K562 (cell line): ENCODE data around the gene EPS8L1. TPM values are rescaled to one million over a fixed set of nuclear protein-coding genes. Genes with fewer than 3 reads are reported as not detected.

ENCODE experiments used
- ADNP ChIP-seq: fragments of 200-800 bp; sonication (Bioruptor generic); IDR thresholded peaks from 2 replicates; pipeline ENCODE4 v1.6.1; 2016; ENCODE audit warnings: missing genetic modification characterization, missing compliant biosample characterization
- ARNT ChIP-seq, 2 experiments: fragments of 450-650 bp; IDR thresholded peaks; 2 replicates each; pipeline ENCODE4 v1.6.1; 2016; ENCODE audit warnings: mild to moderate bottlenecking in 1 of 2
- EHMT2 ChIP-seq: fragments of 450-650 bp; IDR thresholded peaks from 2 replicates; pipeline ENCODE4 v1.6.1; 2018; ENCODE audit warnings: antibody characterized with exemption
- HDAC1 ChIP-seq, 2 experiments: fragments of 450-650 bp; IDR thresholded peaks; 2 replicates each; pipeline ENCODE4 v1.6.1; 2016 to 2017; ENCODE audit warnings: inconsistent platforms in 1 of 2, mild to moderate bottlenecking in 1 of 2, moderate library complexity in 1 of 2
- HNRNPH1 ChIP-seq: fragments of 200-400 bp; formaldehyde crosslinking; optimal IDR thresholded peaks from 2 replicates; pipeline ENCODE3; 2017; ENCODE audit warnings: low read depth, mild to moderate bottlenecking, low read length, moderate library complexity
- MAZ ChIP-seq, 2 experiments: fragments of 450-650 bp in 1 of 2; sonication (generic) in 1 of 2; formaldehyde crosslinking; IDR thresholded peaks in 1 of 2; conservative IDR thresholded peaks in 1 of 2; 2 replicates each; pipeline versions ENCODE4 v1.4.0 to v1.5.0; 2020; ENCODE audit warnings: mild to moderate bottlenecking in 1 of 2, missing genetic modification reagents in 1 of 2
- POLR3A ChIP-seq: IDR thresholded peaks from 2 replicates; pipeline ENCODE4 v1.6.1; 2011; ENCODE audit warnings: borderline replicate concordance, mild to moderate bottlenecking, moderate library complexity; ENCODE audit not compliant: insufficient read length, insufficient read depth; ENCODE audit errors: extremely low read depth
- RBM15 ChIP-seq: fragments of 200-400 bp; formaldehyde crosslinking; IDR thresholded peaks from 2 replicates; pipeline ENCODE4 v1.6.1; 2018; ENCODE audit warnings: mild to moderate bottlenecking, low read length, moderate library complexity; ENCODE audit not compliant: insufficient read depth
- SMARCC2 ChIP-seq: fragments of 450-650 bp; IDR thresholded peaks from 2 replicates; pipeline ENCODE4 v1.6.1; 2017; ENCODE audit warnings: antibody characterized with exemption, moderate library complexity, mild to moderate bottlenecking, low read depth
- TAF15 ChIP-seq: fragments of 200-400 bp; formaldehyde crosslinking; IDR thresholded peaks from 2 replicates; pipeline ENCODE4 v1.6.1; 2017; ENCODE audit warnings: mild to moderate bottlenecking, low read depth, low read length, moderate library complexity
- THRA ChIP-seq: fragments of 450-650 bp; IDR thresholded peaks from 2 replicates; pipeline ENCODE4 v1.6.1; 2017; ENCODE audit warnings: mild to moderate bottlenecking, moderate library complexity
- ZBTB17 ChIP-seq: fragments of 450-650 bp; formaldehyde crosslinking; IDR thresholded peaks from 2 replicates; pipeline ENCODE4 v1.4.0; 2020; ENCODE audit warnings: mild to moderate bottlenecking
- ZC3H8 ChIP-seq: fragments of 450-650 bp; IDR thresholded peaks from 2 replicates; pipeline ENCODE4 v1.6.1; 2017
- ZFP36 ChIP-seq: fragments of 150-350 bp; IDR thresholded peaks from 2 replicates; pipeline ENCODE4 v1.6.1; 2018; ENCODE audit warnings: low read length, low read depth; ENCODE audit not compliant: partially characterized antibody
- ZFPM2 ChIP-seq: fragments of 250-450 bp; sonication (Bioruptor Pico); IDR thresholded peaks from 2 replicates; pipeline ENCODE4 v1.5.1; 2022; ENCODE audit warnings: mild to moderate bottlenecking
- ZNF217 ChIP-seq: sonication (generic); formaldehyde crosslinking; IDR thresholded peaks from 2 replicates; pipeline ENCODE4 v1.8.0; 2022; ENCODE audit warnings: mild to moderate bottlenecking, missing genetic modification reagents
- ZNF583 ChIP-seq: fragments of 250-450 bp; sonication (Bioruptor Pico); IDR thresholded peaks from 2 replicates; pipeline ENCODE4 v1.4.0; 2020
- ZNF77 ChIP-seq: fragments of 250-450 bp; sonication (Bioruptor Pico); IDR thresholded peaks from 2 replicates; pipeline ENCODE4 v1.5.0; 2020
- polyA plus RNA-seq, 8 experiments: library from polyadenylated mRNA; depleted of rRNA in 4 of 8; stranded (reverse) in 5 of 8; unstranded in 3 of 8; fragments of >200 nt; fragmentation: Nextera tagmentation in 2 of 8; fragmentation: Illumina TruSeq in 1 of 8; extraction: Ambion mirVana in 2 of 8; extraction: Trizol in 1 of 8; gene quantifications; 2 replicates each; pipeline versions ENCODE4 v1.2.1 to v1.2.3, GENCODE V29; 2011 to 2014; ENCODE audit warnings: inconsistent platforms in 1 of 8, missing spikeins in 1 of 8
- total RNA-seq, 7 experiments: library from RNA; depleted of rRNA in 6 of 7; stranded (reverse); fragments of >200 nt in 6 of 7; fragmentation: Illumina TruSeq in 2 of 7; extraction: Trizol in 2 of 7; gene quantifications; 2 replicates each; pipeline versions ENCODE4 v1.2.1 to v1.2.3, GENCODE V29; 2011 to 2021; ENCODE audit warnings: low replicate concordance in 1 of 7
- TF ChIP-seq, protein P1 (sequence below): fragments of 250-450 bp; sonication (Bioruptor Pico); IDR thresholded peaks from 2 replicates; pipeline ENCODE4 v1.9.0; 2021; ENCODE audit warnings: mild to moderate bottlenecking, inconsistent platforms
- TF ChIP-seq, protein P2 (sequence below): fragments of 250-450 bp; sonication (Bioruptor Pico); IDR thresholded peaks from 2 replicates; pipeline ENCODE4 v1.5.0; 2020; ENCODE audit warnings: mild to moderate bottlenecking
- TF ChIP-seq, protein P3 (sequence below): fragments of 450-650 bp; IDR thresholded peaks from one replicate; pipeline ENCODE4 v1.6.1; 2018; ENCODE audit warnings: mild to moderate bottlenecking, moderate library complexity; ENCODE audit not compliant: partially characterized antibody
- TF ChIP-seq, protein P4 (sequence below): sonication (generic); formaldehyde crosslinking; IDR thresholded peaks from 2 replicates; pipeline ENCODE4 v1.8.0; 2022; ENCODE audit warnings: mild to moderate bottlenecking, missing genetic modification reagents

Gene EPS8L1
- total and polyA plus RNA-seq, 9 of the 15 experiments (the other 6 are each of a cell fraction or from before 2014, with no cell fraction given): 0.35 to 22.1 (median 11.9) TPM

- TF ChIP-seq HNRNPH1: no peak
- 0 out of 2 replicates have a peak, but pooled peaks have one; percentile 26 for TF ChIP-seq SMARCC2
- TF ChIP-seq, protein P1, sequence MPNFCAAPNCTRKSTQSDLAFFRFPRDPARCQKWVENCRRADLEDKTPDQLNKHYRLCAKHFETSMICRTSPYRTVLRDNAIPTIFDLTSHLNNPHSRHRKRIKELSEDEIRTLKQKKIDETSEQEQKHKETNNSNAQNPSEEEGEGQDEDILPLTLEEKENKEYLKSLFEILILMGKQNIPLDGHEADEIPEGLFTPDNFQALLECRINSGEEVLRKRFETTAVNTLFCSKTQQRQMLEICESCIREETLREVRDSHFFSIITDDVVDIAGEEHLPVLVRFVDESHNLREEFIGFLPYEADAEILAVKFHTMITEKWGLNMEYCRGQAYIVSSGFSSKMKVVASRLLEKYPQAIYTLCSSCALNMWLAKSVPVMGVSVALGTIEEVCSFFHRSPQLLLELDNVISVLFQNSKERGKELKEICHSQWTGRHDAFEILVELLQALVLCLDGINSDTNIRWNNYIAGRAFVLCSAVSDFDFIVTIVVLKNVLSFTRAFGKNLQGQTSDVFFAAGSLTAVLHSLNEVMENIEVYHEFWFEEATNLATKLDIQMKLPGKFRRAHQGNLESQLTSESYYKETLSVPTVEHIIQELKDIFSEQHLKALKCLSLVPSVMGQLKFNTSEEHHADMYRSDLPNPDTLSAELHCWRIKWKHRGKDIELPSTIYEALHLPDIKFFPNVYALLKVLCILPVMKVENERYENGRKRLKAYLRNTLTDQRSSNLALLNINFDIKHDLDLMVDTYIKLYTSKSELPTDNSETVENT: no peak
- no peak for TF ChIP-seq ZNF217
- no peak for TF ChIP-seq THRA
- TF ChIP-seq, protein P2, sequence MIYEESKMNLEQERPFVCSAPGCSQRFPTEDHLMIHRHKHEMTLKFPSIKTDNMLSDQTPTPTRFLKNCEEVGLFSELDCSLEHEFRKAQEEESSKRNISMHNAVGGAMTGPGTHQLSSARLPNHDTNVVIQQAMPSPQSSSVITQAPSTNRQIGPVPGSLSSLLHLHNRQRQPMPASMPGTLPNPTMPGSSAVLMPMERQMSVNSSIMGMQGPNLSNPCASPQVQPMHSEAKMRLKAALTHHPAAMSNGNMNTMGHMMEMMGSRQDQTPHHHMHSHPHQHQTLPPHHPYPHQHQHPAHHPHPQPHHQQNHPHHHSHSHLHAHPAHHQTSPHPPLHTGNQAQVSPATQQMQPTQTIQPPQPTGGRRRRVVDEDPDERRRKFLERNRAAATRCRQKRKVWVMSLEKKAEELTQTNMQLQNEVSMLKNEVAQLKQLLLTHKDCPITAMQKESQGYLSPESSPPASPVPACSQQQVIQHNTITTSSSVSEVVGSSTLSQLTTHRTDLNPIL (CRISPR knock-in tag): no peak
- 0 out of 2 replicates have a peak, but pooled peaks have one; percentile 52 for TF ChIP-seq ZBTB17 (CRISPR knock-in tag)
- no peak for TF ChIP-seq ZFPM2 (CRISPR knock-in tag)
- TF ChIP-seq ZNF583 (CRISPR knock-in tag): no peak
- TF ChIP-seq ZNF77: no peak
- TF ChIP-seq POLR3A: no peak
- peak in 1 of 2 experiments; percentile 49; a peak in 2 of 4 replicates for TF ChIP-seq ARNT (IDR thresholded peaks at IDR 0.05)
- no peak for TF ChIP-seq TAF15
- peak in 1 of 2 experiments; percentile 57; a peak in 2 of 4 replicates for TF ChIP-seq HDAC1 (IDR thresholded peaks at IDR 0.05)
- no peak for TF ChIP-seq ZFP36
- TF ChIP-seq ADNP (tag): no peak
- no peak for TF ChIP-seq RBM15
- TF ChIP-seq, protein P3, sequence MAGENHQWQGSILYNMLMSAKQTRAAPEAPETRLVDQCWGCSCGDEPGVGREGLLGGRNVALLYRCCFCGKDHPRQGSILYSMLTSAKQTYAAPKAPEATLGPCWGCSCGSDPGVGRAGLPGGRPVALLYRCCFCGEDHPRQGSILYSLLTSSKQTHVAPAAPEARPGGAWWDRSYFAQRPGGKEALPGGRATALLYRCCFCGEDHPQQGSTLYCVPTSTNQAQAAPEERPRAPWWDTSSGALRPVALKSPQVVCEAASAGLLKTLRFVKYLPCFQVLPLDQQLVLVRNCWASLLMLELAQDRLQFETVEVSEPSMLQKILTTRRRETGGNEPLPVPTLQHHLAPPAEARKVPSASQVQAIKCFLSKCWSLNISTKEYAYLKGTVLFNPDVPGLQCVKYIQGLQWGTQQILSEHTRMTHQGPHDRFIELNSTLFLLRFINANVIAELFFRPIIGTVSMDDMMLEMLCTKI: no peak
- peak; percentile 29 to 86; a peak in 2 of 4 replicates for TF ChIP-seq MAZ (CRISPR knock-in tag; conservative IDR thresholded peaks at IDR 0.05 in 1 of 2, IDR thresholded peaks at IDR 0.05 in 1 of 2)
- TF ChIP-seq, protein P4, sequence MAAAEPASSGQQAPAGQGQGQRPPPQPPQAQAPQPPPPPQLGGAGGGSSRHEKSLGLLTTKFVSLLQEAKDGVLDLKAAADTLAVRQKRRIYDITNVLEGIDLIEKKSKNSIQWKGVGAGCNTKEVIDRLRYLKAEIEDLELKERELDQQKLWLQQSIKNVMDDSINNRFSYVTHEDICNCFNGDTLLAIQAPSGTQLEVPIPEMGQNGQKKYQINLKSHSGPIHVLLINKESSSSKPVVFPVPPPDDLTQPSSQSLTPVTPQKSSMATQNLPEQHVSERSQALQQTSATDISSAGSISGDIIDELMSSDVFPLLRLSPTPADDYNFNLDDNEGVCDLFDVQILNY (CRISPR knock-in tag): no peak
- no peak for TF ChIP-seq EHMT2
- no peak for TF ChIP-seq ZC3H8
These were observed 33.9 kb upstream of the EPS8L1 start (continued) for GRCh38 chr19:55041627-55042343.
